Natural killer cell (primary cell): Measurements from ENCODE around the gene RAPGEF3. TPM values are rescaled to one million over a fixed set of nuclear protein-coding genes. Genes with fewer than 3 reads are reported as not detected.

ENCODE experiments used
- ATAC-seq, 3 donors: fragments of 150-1000 bp in 2 of 3; fragments of 200-7000 bp in 1 of 3; cut with Tn5 transposase; 1 replicate in 1 of 3; 2 replicates in 2 of 3; pipeline ENCODE4 v1.10.0; 2021; ENCODE audit warnings: mild to moderate bottlenecking in 2 of 3, moderate library complexity in 2 of 3
- DNase-seq, 2 donors: peaks; one replicate each; pipeline versions ENCODE4 v3.0.0 to v3.0.0-alpha.2; 2013 to 2021; ENCODE audit warnings: mixed read lengths in 1 of 2
- H3K27ac ChIP-seq: one replicate; pipeline ENCODE4 v1.5.1; 2013; ENCODE audit warnings: mild to moderate bottlenecking, low read length
- H3K27me3 ChIP-seq: one replicate; pipeline ENCODE4 v1.6.1; 2013; ENCODE audit warnings: low read length; ENCODE audit not compliant: control insufficient read depth, insufficient read depth
- H3K36me3 ChIP-seq: one replicate; pipeline ENCODE4 v1.6.1; 2013; ENCODE audit warnings: low read length; ENCODE audit not compliant: control insufficient read depth, insufficient read depth
- H3K4me1 ChIP-seq: one replicate; pipeline ENCODE4 v1.6.1; 2013; ENCODE audit warnings: low read length; ENCODE audit not compliant: control insufficient read depth, insufficient read depth
- H3K4me3 ChIP-seq: one replicate; pipeline ENCODE4 v1.5.1; 2013; ENCODE audit warnings: low read length
- H3K9me3 ChIP-seq: one replicate; pipeline ENCODE4 v1.6.1; 2013; ENCODE audit warnings: low read length; ENCODE audit not compliant: control insufficient read depth, insufficient read depth
- H3K27ac Mint-ChIP-seq, 2 donors: one replicate each; pipeline ENCODE4 v1.8.0; 2022; ENCODE audit warnings: mild to moderate bottlenecking in 2 of 2, mixed read lengths in 2 of 2, moderate library complexity in 1 of 2
- H3K27me3 Mint-ChIP-seq, 2 donors: one replicate each; pipeline ENCODE4 v1.8.0; 2022; ENCODE audit warnings: low read depth in 2 of 2, mixed read lengths in 2 of 2
- H3K36me3 Mint-ChIP-seq: one replicate; pipeline ENCODE4 v1.8.0; 2022; ENCODE audit warnings: mixed read lengths
- H3K4me1 Mint-ChIP-seq, 2 donors: one replicate each; pipeline ENCODE4 v1.8.0; 2022; ENCODE audit warnings: mixed read lengths in 2 of 2
- H3K4me3 Mint-ChIP-seq: one replicate; pipeline ENCODE4 v1.8.0; 2022; ENCODE audit warnings: mild to moderate bottlenecking, moderate library complexity, mixed read lengths
- H3K9me3 Mint-ChIP-seq, 2 donors: one replicate each; pipeline ENCODE4 v1.8.0; 2022; ENCODE audit warnings: mixed read lengths in 2 of 2
- WGBS: methylation state at CpG from one replicate; pipeline ENCODE4 v1.1.7; 2013; ENCODE audit warnings: missing lambda C conversion rate; ENCODE audit not compliant: insufficient coverage; 5-methylcytosine and 5-hydroxymethylcytosine counted together
- intact Hi-C: fragments of 100-400 bp; cut with micrococcal nuclease; formaldehyde crosslinking; loops from one replicate; pipeline ENCODE4 v1.14.2; 2022
- total RNA-seq, 4 donors: library from RNA; stranded (reverse); fragments of 120-200 nt in 1 of 4; gene quantifications; one replicate each; pipeline versions ENCODE4 v1.2.3 to v1.2.4, GENCODE V29; 2013 to 2022
- TF ChIP-seq, protein P1 (sequence below): fragments of 200-600 bp; IDR thresholded peaks from one replicate; pipeline ENCODE4 v1.8.0; 2022; ENCODE audit warnings: antibody characterized with exemption

Gene RAPGEF3
- total RNA-seq, 3 donors from 2014 or later (not counting 1 experiment from before 2014, with no cell fraction given) = 0.23 to 0.73 (median 0.49) TPM

DNA sequence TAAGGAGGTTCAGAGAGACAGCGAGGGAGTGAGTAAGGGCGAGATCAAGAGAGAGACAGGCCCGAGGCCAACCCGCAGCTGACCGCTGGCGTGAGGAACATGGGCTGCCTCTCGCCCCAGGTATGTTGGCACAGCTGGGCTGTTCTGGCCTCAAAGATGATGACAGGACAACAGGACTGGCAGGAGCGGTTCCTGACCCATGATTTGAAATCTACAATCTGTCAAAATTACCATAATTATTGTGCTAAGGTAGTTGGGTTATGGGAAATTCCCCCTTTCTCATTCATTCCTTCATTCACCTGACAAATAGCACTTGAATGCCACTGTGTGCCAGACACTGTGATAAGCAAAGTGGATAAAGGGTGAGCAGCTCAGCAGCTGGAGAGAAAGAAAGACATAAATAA lies 28.3 kb downstream of the RAPGEF3 start:
- ATAC-seq = no peak
- no peak overlapping the region for H3K4me3 ChIP-seq
- no peaks in the 10 kb centered on the region for H3K27me3 ChIP-seq
- H3K4me1 Mint-ChIP-seq = peaks cover 0 to 4% of the 10 kb centered on the region in 2 donors
- no peaks in the 10 kb centered on the region for H3K4me1 ChIP-seq
- WGBS = 94% methylated on average over 7 of the region's 8 CpGs
- no peaks in the 10 kb centered on the region for H3K9me3 ChIP-seq
- DNase-seq = no peak
- no peaks in the 10 kb centered on the region for H3K36me3 Mint-ChIP-seq
- no peaks in the 10 kb centered on the region for H3K36me3 ChIP-seq
- TF ChIP-seq, protein P1, sequence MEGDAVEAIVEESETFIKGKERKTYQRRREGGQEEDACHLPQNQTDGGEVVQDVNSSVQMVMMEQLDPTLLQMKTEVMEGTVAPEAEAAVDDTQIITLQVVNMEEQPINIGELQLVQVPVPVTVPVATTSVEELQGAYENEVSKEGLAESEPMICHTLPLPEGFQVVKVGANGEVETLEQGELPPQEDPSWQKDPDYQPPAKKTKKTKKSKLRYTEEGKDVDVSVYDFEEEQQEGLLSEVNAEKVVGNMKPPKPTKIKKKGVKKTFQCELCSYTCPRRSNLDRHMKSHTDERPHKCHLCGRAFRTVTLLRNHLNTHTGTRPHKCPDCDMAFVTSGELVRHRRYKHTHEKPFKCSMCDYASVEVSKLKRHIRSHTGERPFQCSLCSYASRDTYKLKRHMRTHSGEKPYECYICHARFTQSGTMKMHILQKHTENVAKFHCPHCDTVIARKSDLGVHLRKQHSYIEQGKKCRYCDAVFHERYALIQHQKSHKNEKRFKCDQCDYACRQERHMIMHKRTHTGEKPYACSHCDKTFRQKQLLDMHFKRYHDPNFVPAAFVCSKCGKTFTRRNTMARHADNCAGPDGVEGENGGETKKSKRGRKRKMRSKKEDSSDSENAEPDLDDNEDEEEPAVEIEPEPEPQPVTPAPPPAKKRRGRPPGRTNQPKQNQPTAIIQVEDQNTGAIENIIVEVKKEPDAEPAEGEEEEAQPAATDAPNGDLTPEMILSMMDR = no peak
- H3K9me3 Mint-ChIP-seq = no peaks in the 10 kb centered on the region
- peaks cover 0 to under 1% of the 10 kb centered on the region in 2 donors for H3K27me3 Mint-ChIP-seq
- H3K27ac Mint-ChIP-seq = no peak overlapping the region
- no peak overlapping the region for H3K4me3 Mint-ChIP-seq
- intact Hi-C loops = no loop called here
- no peak overlapping the region for H3K27ac ChIP-seq

DNA sequence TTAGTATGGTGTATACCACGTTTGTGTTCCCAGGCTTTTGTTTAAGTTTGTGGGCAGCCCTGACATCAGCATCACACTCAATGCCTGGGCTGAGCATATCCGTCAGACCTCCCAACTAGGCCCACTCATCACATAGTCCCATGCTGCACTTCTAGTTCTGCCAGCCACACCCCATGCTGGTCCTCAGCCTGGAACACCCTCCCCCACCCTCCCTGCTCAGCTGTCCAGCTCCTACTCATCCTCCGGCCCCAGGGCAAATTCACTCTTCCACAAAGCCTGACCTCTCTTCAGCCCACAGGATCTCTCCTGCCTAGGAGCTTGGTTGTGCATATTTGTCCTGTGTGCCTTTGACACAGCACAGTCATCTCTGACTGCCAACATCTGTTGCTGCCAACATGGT lies 29.4 kb downstream of the RAPGEF3 start:
- peaks cover 4 to 5% of the 10 kb centered on the region in 2 donors for H3K4me1 Mint-ChIP-seq
- TF ChIP-seq, protein P1 = no peak
- Histone ChIP-seq H3K27ac (no peak overlapping the region), H3K4me3 (no peak overlapping the region), H3K9me3 (no peaks in the 10 kb centered on the region), H3K27me3 (no peaks in the 10 kb centered on the region), H3K36me3 (no peaks in the 10 kb centered on the region), H3K4me1 (no peaks in the 10 kb centered on the region)
- H3K27me3 Mint-ChIP-seq = peaks cover 6 to 8% of the 10 kb centered on the region in 2 donors
- H3K9me3 Mint-ChIP-seq = no peaks in the 10 kb centered on the region
- H3K4me3 Mint-ChIP-seq = no peak overlapping the region
- WGBS = 79% methylated on average over 3 of the region's 3 CpGs
- DNase-seq (no peak), ATAC-seq (no peak)
- no peak overlapping the region for H3K27ac Mint-ChIP-seq
- intact Hi-C loops = no loop called here
- H3K36me3 Mint-ChIP-seq = no peaks in the 10 kb centered on the region

DNA sequence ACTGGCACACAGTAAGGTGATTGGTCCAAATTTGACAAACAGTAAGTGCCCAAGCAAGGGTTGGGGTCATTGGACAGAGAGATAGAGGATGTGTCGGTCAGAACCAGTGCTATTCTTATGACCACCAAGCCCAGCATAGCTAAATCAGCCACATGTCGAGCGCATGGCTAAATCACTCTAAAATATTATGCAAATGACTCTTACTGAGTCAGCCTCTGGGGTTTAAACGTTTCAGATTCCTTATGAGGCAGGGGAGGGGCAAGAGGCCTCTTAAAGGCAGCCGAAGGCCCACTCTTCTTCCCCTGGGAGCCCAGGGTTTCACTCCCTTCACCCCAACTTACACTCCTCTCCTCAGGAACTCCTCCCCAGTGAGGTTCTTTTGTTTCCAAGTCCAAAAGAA lies 32.8 kb downstream of the RAPGEF3 start:
- TF ChIP-seq, protein P1 = no peak
- peaks cover 32 to 34% of the 10 kb centered on the region in 2 donors for H3K4me1 Mint-ChIP-seq
- H3K9me3 ChIP-seq = no peaks in the 10 kb centered on the region
- no peak overlapping the region for H3K27ac ChIP-seq
- no peaks in the 10 kb centered on the region for H3K36me3 ChIP-seq
- peaks cover 22% of the 10 kb centered on the region for H3K4me1 ChIP-seq
- H3K27ac Mint-ChIP-seq = no peak overlapping the region
- DNase-seq (no peak), ATAC-seq (no peak)
- H3K4me3 ChIP-seq = no peak overlapping the region
- H3K4me3 Mint-ChIP-seq = no peak overlapping the region
- H3K27me3 Mint-ChIP-seq = peaks cover 9 to 18% of the 10 kb centered on the region in 2 donors
- intact Hi-C loops = no loop called here
- WGBS = 71% methylated on average over 5 of the region's 5 CpGs
- H3K36me3 Mint-ChIP-seq = no peaks in the 10 kb centered on the region
- no peaks in the 10 kb centered on the region for H3K9me3 Mint-ChIP-seq
- H3K27me3 ChIP-seq = peaks cover 4% of the 10 kb centered on the region

DNA sequence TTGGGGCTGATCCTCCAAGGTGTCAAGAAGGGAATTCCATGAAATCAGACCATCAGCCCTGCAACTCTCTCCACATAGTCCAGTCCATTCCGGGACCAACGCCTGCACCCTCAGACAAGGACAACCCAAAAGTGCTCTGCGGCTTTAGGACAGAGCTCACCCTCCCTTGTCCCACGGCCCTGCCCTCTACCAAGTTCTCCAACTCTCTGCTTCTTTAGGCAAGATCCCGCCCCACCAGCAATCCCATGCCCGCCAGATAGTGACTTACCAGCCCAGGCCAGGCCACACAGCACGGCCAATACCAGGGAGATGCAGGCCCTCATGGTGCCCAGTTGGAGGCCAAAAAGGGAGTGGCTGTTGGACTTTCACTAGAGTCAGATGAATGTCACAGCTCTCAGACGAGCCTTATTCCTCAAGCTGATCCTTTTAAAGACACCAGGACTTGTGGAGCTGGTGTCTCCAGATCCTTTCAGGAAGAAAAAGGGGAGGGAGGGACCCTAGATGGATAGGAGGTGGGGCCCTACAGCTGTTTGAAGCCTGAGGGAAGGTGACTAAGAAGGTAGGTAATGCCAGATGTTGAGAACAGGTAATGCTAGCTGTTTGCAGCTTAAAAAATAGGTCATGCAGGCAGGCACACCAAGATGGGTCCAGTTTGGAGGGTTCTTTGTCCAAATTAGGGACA lies 33.4 kb downstream of the RAPGEF3 start, which contains the start of gene ENDOU:
Gene ENDOU (minus strand): TSS at position 400 of the 682 bp plus-strand sequence. CDS start 77 bp downstream, at position 323.
- Histone ChIP-seq H3K4me3 (no peak within 1 kb of the TSS), H3K4me1 (peaks cover 27% of the 10 kb centered on the region), H3K27ac (no peak within 1 kb of the TSS), H3K27me3 (peaks cover 4% of the 10 kb centered on the region), H3K9me3 (no peaks in the 10 kb centered on the region), H3K36me3 (no peaks in the 10 kb centered on the region)
- ATAC-seq = no peak
- H3K4me1 Mint-ChIP-seq = peaks cover 35 to 37% of the 10 kb centered on the region in 2 donors
- H3K9me3 Mint-ChIP-seq = no peaks in the 10 kb centered on the region
- no peak for DNase-seq
- TF ChIP-seq, protein P1 = no peak
- no peak within 1 kb of the TSS for H3K4me3 Mint-ChIP-seq
- WGBS = 91% methylated on average over 8 of the region's 8 CpGs
- H3K36me3 Mint-ChIP-seq = no peaks in the 10 kb centered on the region
- intact Hi-C loops = no loop called here
- H3K27me3 Mint-ChIP-seq = peaks cover 9 to 18% of the 10 kb centered on the region in 2 donors
- H3K27ac Mint-ChIP-seq = peak within 1 kb of the TSS in 1 of 2 donors; percentile 66
